ENCODE results near the gene SEZ6.

The SEZ6 gene

GRCh38 chr17:28911411-28912045 is 94.3 kb downstream of the SEZ6 start:
- Histone ChIP-seq H3K4me3 (ENCODE audit: low read length) (no peak overlapping the region), H3K4me1 (ENCODE audit: control insufficient read depth, insufficient read depth, low read length) (peaks cover 15% of the 10 kb centered on the region), H3K9ac (ENCODE audit: low read length) (peak overlapping the region; percentile 11), H3K36me3 (ENCODE audit: control insufficient read depth, insufficient read depth, low read length) (peaks cover 35% of the 10 kb centered on the region), H3K9me3 (ENCODE audit: control insufficient read depth, low read length) (no peaks in the 10 kb centered on the region), H3K27me3 (ENCODE audit: control insufficient read depth, insufficient read depth, low read length) (no peaks in the 10 kb centered on the region)

- no peak overlapping the region for H3K9ac ChIP-seq (ENCODE audit: low read length)
- H3K27me3 ChIP-seq (ENCODE audit: control insufficient read depth, insufficient read depth, low read length) = no peaks in the 10 kb centered on the region
- H3K4me1 ChIP-seq (ENCODE audit: control insufficient read depth, insufficient read depth, low read length) = peaks cover 15% of the 10 kb centered on the region
- no peak overlapping the region for H3K4me3 ChIP-seq (ENCODE audit: low read length)
- H3K36me3 ChIP-seq (ENCODE audit: control insufficient read depth, insufficient read depth, low read length) = peaks cover 33% of the 10 kb centered on the region
- H3K9me3 ChIP-seq (ENCODE audit: control insufficient read depth, low read length) = no peaks in the 10 kb centered on the region
Observed at GRCh38 chr17:28910534-28910933, 95.3 kb downstream of the SEZ6 start.

- no peaks in the 10 kb centered on the region for H3K27me3 ChIP-seq (ENCODE audit: control insufficient read depth, insufficient read depth, low read length)
- peaks cover 28% of the 10 kb centered on the region for H3K36me3 ChIP-seq (ENCODE audit: control insufficient read depth, insufficient read depth, low read length)
- H3K9me3 ChIP-seq (ENCODE audit: control insufficient read depth, low read length) = no peaks in the 10 kb centered on the region
- H3K9ac ChIP-seq (ENCODE audit: low read length) = no peak overlapping the region
- H3K4me3 ChIP-seq (ENCODE audit: low read length) = no peak overlapping the region
- peaks cover 20% of the 10 kb centered on the region for H3K4me1 ChIP-seq (ENCODE audit: control insufficient read depth, insufficient read depth, low read length)
Observed at GRCh38 chr17:28908640-28909167, 97.1 kb downstream of the SEZ6 start.

GRCh38 chr17:28907709-28908475 is 97.9 kb downstream of the SEZ6 start:
- H3K36me3 ChIP-seq (ENCODE audit: control insufficient read depth, insufficient read depth, low read length) = peaks cover 22% of the 10 kb centered on the region
- H3K9me3 ChIP-seq (ENCODE audit: control insufficient read depth, low read length) = no peaks in the 10 kb centered on the region
- no peaks in the 10 kb centered on the region for H3K27me3 ChIP-seq (ENCODE audit: control insufficient read depth, insufficient read depth, low read length)
- H3K4me3 ChIP-seq (ENCODE audit: low read length) = no peak overlapping the region
- peaks cover 27% of the 10 kb centered on the region for H3K4me1 ChIP-seq (ENCODE audit: control insufficient read depth, insufficient read depth, low read length)
- no peak overlapping the region for H3K9ac ChIP-seq (ENCODE audit: low read length)

GRCh38 chr17:28906706-28907438 is 99.0 kb downstream of the SEZ6 start:
- Histone ChIP-seq H3K9me3 (ENCODE audit: control insufficient read depth, low read length) (no peaks in the 10 kb centered on the region), H3K4me3 (ENCODE audit: low read length) (no peak overlapping the region), H3K36me3 (ENCODE audit: control insufficient read depth, insufficient read depth, low read length) (peaks cover 18% of the 10 kb centered on the region), H3K27me3 (ENCODE audit: control insufficient read depth, insufficient read depth, low read length) (no peaks in the 10 kb centered on the region), H3K9ac (ENCODE audit: low read length) (no peak overlapping the region), H3K4me1 (ENCODE audit: control insufficient read depth, insufficient read depth, low read length) (peaks cover 22% of the 10 kb centered on the region)

- H3K9ac ChIP-seq (ENCODE audit: low read length) = no peak overlapping the region
- H3K27me3 ChIP-seq (ENCODE audit: control insufficient read depth, insufficient read depth, low read length) = no peaks in the 10 kb centered on the region
- no peak overlapping the region for H3K4me3 ChIP-seq (ENCODE audit: low read length)
- H3K36me3 ChIP-seq (ENCODE audit: control insufficient read depth, insufficient read depth, low read length) = peaks cover 18% of the 10 kb centered on the region
- H3K9me3 ChIP-seq (ENCODE audit: control insufficient read depth, low read length) = no peaks in the 10 kb centered on the region
- peaks cover 25% of the 10 kb centered on the region for H3K4me1 ChIP-seq (ENCODE audit: control insufficient read depth, insufficient read depth, low read length)
Observed at GRCh38 chr17:28906276-28906675, 99.6 kb downstream of the SEZ6 start.

All from mucosa of stomach (tissue), 1 donor.